B cell (primary cell): Measurements from ENCODE around the gene H1-8. TPM values are rescaled to one million over a fixed set of nuclear protein-coding genes. Genes with fewer than 3 reads are reported as not detected.

ENCODE experiments used
- ATAC-seq: fragments of 200-7000 bp; cut with Tn5 transposase; one replicate; pipeline ENCODE4 v1.10.0; 2021; ENCODE audit warnings: low read depth, mild to moderate bottlenecking, moderate number of reproducible peaks, moderate library complexity
- CTCF ChIA-PET: fragments of 350-600 bp; sonication (Branson Sonifier 250); formaldehyde crosslinking; loops from one replicate; lab custom pipeline; 2021; ENCODE audit warnings: antibody characterized with exemption, inconsistent platforms; lab: Charles Lee
- POLR2A ChIA-PET: fragments of 350-600 bp; sonication (Branson Sonifier 250); formaldehyde crosslinking; loops from one replicate; lab custom pipeline; 2021; ENCODE audit warnings: antibody characterized with exemption; lab: Charles Lee
- DNase-seq: peaks from one replicate; pipeline ENCODE4 v3.0.0; 2013
- H2AFZ ChIP-seq: 2 replicates; pipeline ENCODE4 v1.6.1; 2012; ENCODE audit warnings: mild to moderate bottlenecking, low read depth, low read length; ENCODE audit not compliant: insufficient read depth, poor library complexity, severe bottlenecking
- H3K27ac ChIP-seq, 2 donors: 1 replicate in 1 of 2; 2 replicates in 1 of 2; pipeline ENCODE4 v1.5.1; 2012 to 2013; ENCODE audit warnings: low read length in 2 of 2, mild to moderate bottlenecking in 2 of 2, moderate library complexity in 1 of 2
- H3K27me3 ChIP-seq, 4 experiments: fragments of 200-600 bp in 1 of 4; sonication (generic) in 1 of 4; replicated peaks in 1 of 4; 1 replicate in 2 of 4; 2 replicates in 2 of 4; pipeline versions ENCODE4 v1.6.1 to v1.7.0; 2013 to 2016; ENCODE audit warnings: low read length in 3 of 4, mild to moderate bottlenecking in 2 of 4, mixed read lengths in 1 of 4, moderate library complexity in 1 of 4; ENCODE audit not compliant: insufficient read depth in 4 of 4, control insufficient read depth in 3 of 4; ENCODE audit errors: control extremely low read depth in 1 of 4
- H3K36me3 ChIP-seq, 2 experiments: replicated peaks in 1 of 2; 1 replicate in 1 of 2; 2 replicates in 1 of 2; pipeline versions ENCODE4 v1.6.1 to v1.7.1; 2013; ENCODE audit warnings: low read length in 1 of 2; ENCODE audit not compliant: insufficient read depth in 2 of 2, control insufficient read depth in 1 of 2; ENCODE audit errors: control extremely low read depth in 1 of 2, extremely low read depth in 1 of 2
- H3K4me1 ChIP-seq, 2 donors: fragments of 200-600 bp in 1 of 2; sonication (generic) in 1 of 2; 1 replicate in 1 of 2; 2 replicates in 1 of 2; pipeline versions ENCODE4 v1.5.1 to v1.6.1; 2013 to 2017; ENCODE audit warnings: low read length in 2 of 2; ENCODE audit not compliant: control insufficient read depth in 2 of 2, insufficient read depth in 2 of 2
- H3K4me2 ChIP-seq: replicated peaks from 2 replicates; pipeline ENCODE3; 2012; ENCODE audit warnings: mild to moderate bottlenecking, low read depth, low read length; ENCODE audit not compliant: poor library complexity, severe bottlenecking
- H3K4me3 ChIP-seq, 5 experiments: fragments of 200-600 bp in 1 of 5; sonication (generic) in 1 of 5; 1 replicate in 3 of 5; 2 replicates in 2 of 5; pipeline versions ENCODE4 v1.5.1 to v1.7.0; 2011 to 2016; ENCODE audit warnings: low read length in 4 of 5, mild to moderate bottlenecking in 4 of 5, low read depth in 2 of 5, control low read depth in 1 of 5, moderate library complexity in 1 of 5; ENCODE audit not compliant: insufficient read depth in 1 of 5; ENCODE audit errors: control extremely low read depth in 1 of 5, extremely low read depth in 1 of 5
- H3K79me2 ChIP-seq: fragments of 200-600 bp; sonication (generic); one replicate; pipeline ENCODE4 v1.6.0; 2016; ENCODE audit warnings: low read length; ENCODE audit not compliant: control insufficient read depth, insufficient read depth
- H3K9ac ChIP-seq: fragments of 200-600 bp; sonication (generic); 2 replicates; pipeline ENCODE4 v1.6.1; 2017; ENCODE audit warnings: mild to moderate bottlenecking, low read length, moderate library complexity
- H3K9me3 ChIP-seq, 3 donors: one replicate each; pipeline versions ENCODE4 v1.6.1 to v1.7.1; 2013; ENCODE audit warnings: low read length in 2 of 3; ENCODE audit not compliant: control insufficient read depth in 2 of 3, insufficient read depth in 1 of 3; ENCODE audit errors: control extremely low read depth in 1 of 3
- H4K20me1 ChIP-seq: 2 replicates; pipeline ENCODE4 v1.6.0; 2012; ENCODE audit warnings: mild to moderate bottlenecking, low read length; ENCODE audit not compliant: insufficient read depth, control insufficient read depth, poor library complexity, severe bottlenecking
- H3K27ac Mint-ChIP-seq: one replicate; pipeline ENCODE4 v1.8.0; 2021; ENCODE audit warnings: mixed read lengths
- H3K27me3 Mint-ChIP-seq: one replicate; pipeline ENCODE4 v1.8.0; 2021; ENCODE audit warnings: mixed read lengths
- H3K4me1 Mint-ChIP-seq: one replicate; pipeline ENCODE4 v1.8.0; 2021; ENCODE audit warnings: mixed read lengths
- H3K4me3 Mint-ChIP-seq: one replicate; pipeline ENCODE4 v1.8.0; 2021; ENCODE audit warnings: mixed read lengths
- H3K9me3 Mint-ChIP-seq: one replicate; pipeline ENCODE4 v1.8.0; 2022; ENCODE audit warnings: mixed read lengths; ENCODE audit not compliant: insufficient read depth
- EZH2 ChIP-seq: IDR thresholded peaks from 2 replicates; pipeline ENCODE4 v1.6.1; 2012; ENCODE audit warnings: borderline replicate concordance, low read depth, mild to moderate bottlenecking, moderate library complexity, low read length; ENCODE audit not compliant: insufficient read depth, poor library complexity, severe bottlenecking
- WGBS: methylation state at CpG from one replicate; pipeline ENCODE4 v1.1.5; 2013; ENCODE audit warnings: missing lambda C conversion rate; ENCODE audit not compliant: insufficient coverage; 5-methylcytosine and 5-hydroxymethylcytosine counted together
- intact Hi-C: fragments of 100-400 bp; cut with micrococcal nuclease; formaldehyde crosslinking; loops from one replicate; pipeline ENCODE4 v1.10.0; 2022
- polyA plus RNA-seq: library from polyadenylated mRNA; depleted of rRNA; stranded (reverse); fragments of >200 nt; gene quantifications from 2 replicates; pipeline ENCODE4 v1.2.3, GENCODE V29; 2012
- total RNA-seq, 2 donors: library from RNA; stranded (reverse); fragments of 120-200 nt in 1 of 2; gene quantifications; 1 replicate in 1 of 2; 2 replicates in 1 of 2; pipeline versions ENCODE4 v1.2.3 to v1.2.4, GENCODE V29; 2013 to 2022
- TF ChIP-seq, protein P1 (sequence below): fragments of 200-600 bp; IDR thresholded peaks from one replicate; pipeline ENCODE4 v1.8.0; 2022; ENCODE audit warnings: antibody characterized with exemption, mild to moderate bottlenecking

H1-8 gene
- total and polyA plus RNA-seq, 2 donors (not counting 1 experiment from before 2014, with no cell fraction given), result not detected

DNA sequence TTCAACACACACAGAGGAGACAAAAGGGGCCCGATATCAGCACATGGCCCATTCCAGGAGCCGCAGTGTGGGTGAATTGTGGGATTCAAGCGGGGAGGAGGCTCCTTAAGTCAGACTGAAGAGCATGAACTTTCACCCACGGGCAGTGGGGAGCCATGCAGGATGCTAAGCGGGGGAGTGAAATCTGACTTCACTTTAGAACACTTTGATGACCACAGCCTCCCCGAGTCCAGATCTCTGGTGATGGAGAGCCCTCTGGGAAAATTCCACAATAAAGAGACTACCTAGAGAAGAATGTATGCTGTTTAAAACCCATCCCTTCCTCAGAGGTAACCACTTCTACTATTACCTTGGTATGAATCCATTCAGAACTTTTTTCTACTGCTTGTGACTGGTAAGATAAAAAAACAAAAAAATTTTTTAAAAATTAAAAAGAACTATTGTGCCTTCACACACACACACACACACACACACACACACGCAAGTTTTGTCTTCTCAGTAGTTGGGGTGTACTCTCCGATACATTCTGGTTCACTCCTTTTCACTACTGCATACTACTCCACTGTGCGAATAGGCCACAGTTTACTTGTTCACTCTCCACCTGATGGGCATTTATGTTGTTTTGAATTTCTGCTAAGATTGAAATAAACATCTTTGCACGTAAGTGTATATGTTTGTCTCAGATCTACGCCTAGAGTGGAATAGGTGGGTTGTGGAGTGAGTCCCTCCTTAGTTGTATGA is 2.0 kb upstream of the H1-8 start:
- intact Hi-C loops, result no loop called here
- Histone ChIP-seq H4K20me1 (no peaks in the 10 kb centered on the region), H3K9ac (no peak overlapping the region), H3K9me3 (no peaks in the 10 kb centered on the region), H3K4me2 (no peak overlapping the region), H3K79me2 (no peaks in the 10 kb centered on the region), H2AFZ (no peak overlapping the region), H3K36me3 (no peaks in the 10 kb centered on the region), H3K4me1 (no peaks in the 10 kb centered on the region), H3K27ac (no peak overlapping the region), H3K27me3 (no peaks in the 10 kb centered on the region), H3K4me3 (no peak overlapping the region)
- no peaks in the 10 kb centered on the region for H3K27me3 Mint-ChIP-seq
- no peak overlapping the region for H3K4me3 Mint-ChIP-seq
- H3K9me3 Mint-ChIP-seq, result no peaks in the 10 kb centered on the region
- ATAC-seq (no peak), DNase-seq (no peak)
- no peak overlapping the region for H3K27ac Mint-ChIP-seq
- 83% methylated on average over 1 of the region's 11 CpGs for WGBS
- no peaks in the 10 kb centered on the region for H3K4me1 Mint-ChIP-seq
- no peak for TF ChIP-seq EZH2
- TF ChIP-seq, protein P1, sequence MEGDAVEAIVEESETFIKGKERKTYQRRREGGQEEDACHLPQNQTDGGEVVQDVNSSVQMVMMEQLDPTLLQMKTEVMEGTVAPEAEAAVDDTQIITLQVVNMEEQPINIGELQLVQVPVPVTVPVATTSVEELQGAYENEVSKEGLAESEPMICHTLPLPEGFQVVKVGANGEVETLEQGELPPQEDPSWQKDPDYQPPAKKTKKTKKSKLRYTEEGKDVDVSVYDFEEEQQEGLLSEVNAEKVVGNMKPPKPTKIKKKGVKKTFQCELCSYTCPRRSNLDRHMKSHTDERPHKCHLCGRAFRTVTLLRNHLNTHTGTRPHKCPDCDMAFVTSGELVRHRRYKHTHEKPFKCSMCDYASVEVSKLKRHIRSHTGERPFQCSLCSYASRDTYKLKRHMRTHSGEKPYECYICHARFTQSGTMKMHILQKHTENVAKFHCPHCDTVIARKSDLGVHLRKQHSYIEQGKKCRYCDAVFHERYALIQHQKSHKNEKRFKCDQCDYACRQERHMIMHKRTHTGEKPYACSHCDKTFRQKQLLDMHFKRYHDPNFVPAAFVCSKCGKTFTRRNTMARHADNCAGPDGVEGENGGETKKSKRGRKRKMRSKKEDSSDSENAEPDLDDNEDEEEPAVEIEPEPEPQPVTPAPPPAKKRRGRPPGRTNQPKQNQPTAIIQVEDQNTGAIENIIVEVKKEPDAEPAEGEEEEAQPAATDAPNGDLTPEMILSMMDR, result no peak
- POLR2A ChIA-PET, result no interaction called here
- CTCF ChIA-PET, result no interaction called here

DNA sequence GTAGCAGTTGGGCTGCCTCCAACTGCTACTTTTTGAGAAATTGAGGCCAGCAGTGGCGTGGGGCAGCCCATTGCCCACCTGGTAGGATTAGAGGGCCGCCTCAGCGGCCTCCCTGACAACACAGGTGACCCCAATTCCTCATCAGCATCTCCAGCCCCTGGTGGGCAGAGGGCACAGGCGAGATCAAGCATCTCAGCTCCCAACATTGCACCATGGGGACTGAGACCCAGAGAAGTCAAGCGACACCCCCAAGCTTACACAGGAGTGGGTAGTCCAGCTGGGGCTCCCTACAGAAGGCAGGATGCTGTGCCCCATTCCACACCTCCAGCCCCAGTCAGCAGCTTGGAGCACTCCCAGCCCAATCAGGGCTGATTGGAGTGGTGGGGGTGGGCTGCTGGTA is 228 bp upstream of the H1-8 start:
- H3K36me3 ChIP-seq, result no peaks in the 10 kb centered on the region
- no peak overlapping the region for H3K27ac ChIP-seq
- no peaks in the 10 kb centered on the region for H4K20me1 ChIP-seq
- H3K4me2 ChIP-seq, result no peak overlapping the region
- Mint-ChIP-seq H3K27ac (no peak overlapping the region), H3K4me3 (no peak overlapping the region), H3K4me1 (no peaks in the 10 kb centered on the region), H3K9me3 (no peaks in the 10 kb centered on the region), H3K27me3 (no peaks in the 10 kb centered on the region)
- CTCF ChIA-PET, result no interaction called here
- POLR2A ChIA-PET, result interaction anchor here (0.7 kb wide), 1 partner anchor 78 kb away, joined by 3 read pairs; no protein-coding TSS in a partner anchor
- no peaks in the 10 kb centered on the region for H3K79me2 ChIP-seq
- no peaks in the 10 kb centered on the region for H3K4me1 ChIP-seq
- H3K27me3 ChIP-seq, result no peaks in the 10 kb centered on the region
- no peak for TF ChIP-seq EZH2
- TF ChIP-seq, protein P1, result no peak
- ATAC-seq (no peak), DNase-seq (no peak)
- no peaks in the 10 kb centered on the region for H3K9me3 ChIP-seq
- no peak overlapping the region for H3K4me3 ChIP-seq
- 93% methylated on average over 4 of the region's 5 CpGs for WGBS
- H2AFZ ChIP-seq, result no peak overlapping the region
- no peak overlapping the region for H3K9ac ChIP-seq
- intact Hi-C loops, result no loop called here
